Measurements from ENCODE around the gene SERPINH1. TPM values are rescaled to one million over a fixed set of nuclear protein-coding genes. Genes with fewer than 3 reads are reported as not detected.
A peak's percentile ranks its signal among the peaks of the same experiment; 100 is the strongest.

SERPINH1 gene
- total RNA-seq, 1 donor from 2014 or later: 234 TPM

DNA sequence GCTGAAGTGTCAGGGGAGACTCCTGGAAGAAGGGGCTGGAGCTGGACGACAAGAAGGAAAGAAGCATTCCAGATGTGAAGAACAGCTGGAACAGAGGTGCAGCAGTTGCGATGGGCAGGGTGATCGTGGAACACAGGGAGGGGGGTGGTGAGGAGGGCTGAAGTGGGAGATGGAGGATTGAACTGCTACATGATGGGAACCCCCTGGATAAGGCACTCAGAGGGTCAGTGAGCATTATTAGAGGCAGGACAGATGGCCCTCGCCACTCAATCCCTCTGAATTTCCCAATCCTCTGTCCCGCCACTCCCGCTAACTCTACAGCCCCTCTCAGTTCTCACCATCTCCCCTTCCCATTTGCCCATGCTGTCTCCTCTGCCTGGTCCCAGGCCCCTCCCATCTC is 14.0 kb downstream of the SERPINH1 start:
- Mint-ChIP-seq H3K27ac (no peak overlapping the region), H3K27me3 (no peaks in the 10 kb centered on the region), H3K4me3 (ENCODE audit: low read depth) (no peak overlapping the region), H3K4me1 (ENCODE audit: low read depth) (no peaks in the 10 kb centered on the region), H3K36me3 (ENCODE audit: insufficient read depth) (peaks cover 7% of the 10 kb centered on the region), H3K9me3 (ENCODE audit: low read depth) (no peaks in the 10 kb centered on the region)
- DNase-seq (ENCODE audit: low spot score, unreplicated experiment): no peak
- TF ChIP-seq, protein P1, sequence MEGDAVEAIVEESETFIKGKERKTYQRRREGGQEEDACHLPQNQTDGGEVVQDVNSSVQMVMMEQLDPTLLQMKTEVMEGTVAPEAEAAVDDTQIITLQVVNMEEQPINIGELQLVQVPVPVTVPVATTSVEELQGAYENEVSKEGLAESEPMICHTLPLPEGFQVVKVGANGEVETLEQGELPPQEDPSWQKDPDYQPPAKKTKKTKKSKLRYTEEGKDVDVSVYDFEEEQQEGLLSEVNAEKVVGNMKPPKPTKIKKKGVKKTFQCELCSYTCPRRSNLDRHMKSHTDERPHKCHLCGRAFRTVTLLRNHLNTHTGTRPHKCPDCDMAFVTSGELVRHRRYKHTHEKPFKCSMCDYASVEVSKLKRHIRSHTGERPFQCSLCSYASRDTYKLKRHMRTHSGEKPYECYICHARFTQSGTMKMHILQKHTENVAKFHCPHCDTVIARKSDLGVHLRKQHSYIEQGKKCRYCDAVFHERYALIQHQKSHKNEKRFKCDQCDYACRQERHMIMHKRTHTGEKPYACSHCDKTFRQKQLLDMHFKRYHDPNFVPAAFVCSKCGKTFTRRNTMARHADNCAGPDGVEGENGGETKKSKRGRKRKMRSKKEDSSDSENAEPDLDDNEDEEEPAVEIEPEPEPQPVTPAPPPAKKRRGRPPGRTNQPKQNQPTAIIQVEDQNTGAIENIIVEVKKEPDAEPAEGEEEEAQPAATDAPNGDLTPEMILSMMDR (IDR thresholded peaks at IDR 0.05; ENCODE audit: unreplicated experiment): no peak

DNA sequence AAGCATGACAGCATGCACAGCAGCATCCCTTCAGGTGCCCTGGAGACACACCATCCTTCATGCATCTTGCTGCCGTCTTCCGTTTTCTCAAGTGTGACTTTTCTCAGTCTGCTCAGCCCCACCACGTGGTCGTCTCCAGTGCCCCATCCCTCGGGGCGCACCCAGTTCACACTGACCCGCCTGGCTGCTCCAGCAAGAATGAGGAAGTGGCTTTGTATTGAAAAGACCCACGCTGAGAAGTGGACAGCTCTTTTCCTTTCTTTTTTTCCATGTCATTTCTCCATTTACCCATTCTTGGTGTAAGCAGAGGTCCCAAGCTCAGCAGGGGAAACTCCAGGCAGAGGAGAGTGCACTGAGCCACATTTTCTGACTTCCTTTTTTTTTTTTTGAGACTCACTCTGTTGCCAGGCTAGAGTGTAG is 14.5 kb downstream of the SERPINH1 start:
- TF ChIP-seq, protein P1 (IDR thresholded peaks at IDR 0.05; ENCODE audit: unreplicated experiment): no peak
- peaks cover 7% of the 10 kb centered on the region for H3K36me3 Mint-ChIP-seq (ENCODE audit: insufficient read depth)
- H3K4me3 Mint-ChIP-seq (ENCODE audit: low read depth): no peak overlapping the region
- H3K27ac Mint-ChIP-seq: no peak overlapping the region
- H3K4me1 Mint-ChIP-seq (ENCODE audit: low read depth): no peaks in the 10 kb centered on the region
- H3K27me3 Mint-ChIP-seq: no peaks in the 10 kb centered on the region
- DNase-seq (ENCODE audit: low spot score, unreplicated experiment): no peak
- no peaks in the 10 kb centered on the region for H3K9me3 Mint-ChIP-seq (ENCODE audit: low read depth)

DNA sequence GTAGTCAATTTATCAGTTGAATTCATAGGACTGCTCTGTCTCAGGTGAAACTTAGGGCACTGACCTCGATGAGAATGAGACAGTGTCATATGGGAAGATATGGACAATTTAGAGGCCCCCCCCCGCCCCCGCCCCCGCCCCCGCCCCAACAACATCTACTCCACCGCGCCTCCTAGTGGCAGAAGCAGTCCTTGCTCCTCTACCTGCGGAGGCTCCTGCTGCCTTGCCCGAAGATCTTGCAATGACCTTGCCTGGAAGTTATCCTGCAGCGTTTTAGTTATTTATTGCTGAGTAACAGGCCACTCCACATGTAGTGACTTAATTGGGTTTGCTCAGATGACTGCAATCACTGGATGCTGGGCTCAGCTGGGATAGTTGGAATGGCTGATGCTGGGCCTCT is 15.2 kb downstream of the SERPINH1 start:
- Mint-ChIP-seq H3K27ac (no peak overlapping the region), H3K4me1 (ENCODE audit: low read depth) (no peaks in the 10 kb centered on the region), H3K4me3 (ENCODE audit: low read depth) (no peak overlapping the region), H3K9me3 (ENCODE audit: low read depth) (no peaks in the 10 kb centered on the region), H3K36me3 (ENCODE audit: insufficient read depth) (peaks cover 5% of the 10 kb centered on the region), H3K27me3 (no peaks in the 10 kb centered on the region)
- no peak for DNase-seq (ENCODE audit: low spot score, unreplicated experiment)
- TF ChIP-seq, protein P1 (IDR thresholded peaks at IDR 0.05; ENCODE audit: unreplicated experiment): peak; percentile 59

DNA sequence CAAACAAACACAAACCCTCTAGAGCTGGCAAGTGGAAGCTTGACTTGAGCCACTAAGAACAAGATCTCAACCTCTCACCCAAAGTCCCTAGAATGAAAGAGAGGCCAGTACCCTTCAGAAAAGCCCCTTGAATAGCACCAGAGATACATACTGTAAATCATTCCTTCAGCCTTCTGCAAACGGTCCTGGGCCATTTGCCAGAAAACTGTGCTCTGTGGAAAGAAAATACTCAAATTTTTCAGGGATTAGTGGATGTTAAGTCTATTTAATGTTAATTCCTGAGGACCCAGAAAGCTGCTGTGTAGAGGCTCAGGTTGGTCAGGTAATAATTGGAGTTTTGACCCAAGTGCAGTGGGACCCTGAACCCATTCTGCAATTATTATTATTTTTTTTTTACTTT is 16.9 kb downstream of the SERPINH1 start:
- H3K4me1 Mint-ChIP-seq (ENCODE audit: low read depth): peaks cover 2% of the 10 kb centered on the region
- no peaks in the 10 kb centered on the region for H3K9me3 Mint-ChIP-seq (ENCODE audit: low read depth)
- H3K27ac Mint-ChIP-seq: no peak overlapping the region
- H3K36me3 Mint-ChIP-seq (ENCODE audit: insufficient read depth): peaks cover under 1% of the 10 kb centered on the region
- no peak overlapping the region for H3K4me3 Mint-ChIP-seq (ENCODE audit: low read depth)
- DNase-seq (ENCODE audit: low spot score, unreplicated experiment): no peak
- TF ChIP-seq, protein P1 (IDR thresholded peaks at IDR 0.05; ENCODE audit: unreplicated experiment): no peak
- H3K27me3 Mint-ChIP-seq: no peaks in the 10 kb centered on the region

DNA sequence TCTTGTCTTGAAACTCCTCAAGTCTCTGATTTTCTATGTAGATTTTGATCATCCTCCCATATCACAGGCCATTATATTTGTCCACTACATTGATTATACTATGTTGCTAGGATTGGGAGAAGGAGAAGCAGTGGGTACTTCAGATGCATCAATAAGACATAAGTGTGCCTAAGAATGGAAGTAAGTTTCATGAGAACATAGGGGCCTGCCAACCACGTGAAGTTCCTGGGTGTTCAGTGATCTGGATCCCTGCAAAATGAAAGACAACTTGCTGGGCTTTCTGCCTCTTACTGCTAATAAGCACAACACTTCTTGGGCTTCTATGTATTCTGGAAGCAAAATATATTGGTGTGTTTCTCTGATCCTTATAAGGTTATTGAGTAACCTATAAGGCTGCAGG is 17.8 kb downstream of the SERPINH1 start:
- Mint-ChIP-seq H3K4me3 (ENCODE audit: low read depth) (no peak overlapping the region), H3K9me3 (ENCODE audit: low read depth) (no peaks in the 10 kb centered on the region), H3K4me1 (ENCODE audit: low read depth) (peaks cover 6% of the 10 kb centered on the region), H3K27me3 (no peaks in the 10 kb centered on the region), H3K36me3 (ENCODE audit: insufficient read depth) (no peaks in the 10 kb centered on the region), H3K27ac (no peak overlapping the region)
- DNase-seq (ENCODE audit: low spot score, unreplicated experiment): no peak
- TF ChIP-seq, protein P1 (IDR thresholded peaks at IDR 0.05; ENCODE audit: unreplicated experiment): no peak

Data from progenitor cell of endocrine pancreas (in vitro differentiated cells).